GM21717 (cell line): Measurements from ENCODE around the gene DAB1.

Experiments
- ATAC-seq: cut with Tn5 transposase; IDR thresholded peaks from one replicate; pipeline ENCODE4 v1.9.1; 2021; ENCODE audit warnings: mild to moderate bottlenecking, moderate library complexity; ENCODE audit not compliant: unreplicated experiment

The DAB1 gene

DNA sequence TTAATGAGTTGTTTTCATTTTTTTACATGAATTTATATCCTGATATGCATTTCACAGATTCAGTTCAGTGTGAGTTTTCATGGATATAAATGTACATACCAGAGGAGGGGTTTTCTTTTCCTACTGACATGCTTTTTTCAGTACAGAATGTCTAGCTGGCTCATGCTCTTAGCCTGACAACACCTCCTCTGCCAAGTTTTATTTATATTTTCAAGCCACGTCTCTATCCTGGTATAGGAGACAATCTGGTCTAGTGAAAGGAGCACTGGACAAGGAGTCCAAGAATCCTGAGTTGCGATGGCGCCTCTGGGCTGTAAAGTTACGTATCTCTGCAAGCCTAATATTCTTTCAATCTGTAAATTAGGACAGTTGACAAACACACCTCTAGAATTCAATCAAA lies 4.9 kb downstream of the DAB1 start:
- ATAC-seq: no peak

DNA sequence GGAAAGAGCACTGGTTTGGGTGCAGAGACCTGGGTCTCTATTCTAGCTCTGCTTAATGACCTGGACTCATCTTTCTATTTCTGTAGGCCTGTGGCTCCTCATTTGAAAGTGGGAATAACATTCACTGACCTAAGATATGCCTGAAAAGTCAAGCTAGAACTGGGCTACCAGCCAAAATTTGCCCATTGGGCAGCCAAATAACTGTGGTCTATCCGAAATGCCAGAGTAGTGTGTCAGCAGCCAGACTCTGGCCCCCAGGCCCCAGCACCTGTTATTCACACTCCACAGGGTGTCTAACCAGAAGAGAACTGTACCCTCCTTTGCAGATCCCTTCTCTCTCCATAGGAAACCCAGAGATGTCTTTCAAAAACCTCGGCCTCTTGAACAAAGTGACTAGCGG lies 12.6 kb downstream of the DAB1 start:
- no peak for ATAC-seq

DNA sequence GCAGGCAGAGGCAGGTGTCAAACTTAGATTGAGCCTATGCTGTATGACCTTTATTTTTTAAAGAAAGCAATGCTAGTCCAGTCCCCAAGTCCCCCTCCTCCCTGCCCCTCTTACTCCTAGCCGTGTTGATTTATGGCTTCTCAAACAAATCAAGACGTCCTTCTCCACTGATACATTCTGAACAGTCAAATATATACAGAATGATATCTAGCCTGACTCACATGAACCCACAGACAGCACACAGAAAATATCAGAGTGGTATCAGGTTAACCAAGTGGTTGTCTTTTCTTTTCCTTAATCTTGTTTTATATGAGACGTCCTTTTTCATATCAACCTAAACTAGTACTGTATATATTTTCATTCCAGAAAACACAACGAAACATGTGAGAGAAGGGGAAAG lies 13.4 kb downstream of the DAB1 start:
- ATAC-seq: no peak

DNA sequence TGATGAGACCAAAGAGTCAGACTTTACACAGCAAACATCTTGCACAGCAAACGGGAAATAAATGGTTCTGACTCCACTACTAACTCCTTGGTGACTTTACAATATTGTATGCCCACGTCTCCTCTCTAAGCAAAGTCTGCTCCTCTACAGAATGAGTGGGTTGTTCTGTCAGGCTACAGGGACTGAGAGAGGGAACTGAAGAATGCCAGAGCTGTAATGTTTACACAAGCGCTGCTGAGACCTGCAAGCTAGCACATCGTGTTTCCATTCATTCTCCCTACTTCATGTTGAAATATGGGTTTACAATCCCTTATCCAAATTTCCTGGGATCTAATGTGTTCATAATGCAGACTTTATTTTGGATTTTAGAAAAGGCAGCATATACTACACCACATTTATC lies 15.9 kb downstream of the DAB1 start:
- no peak for ATAC-seq

DNA sequence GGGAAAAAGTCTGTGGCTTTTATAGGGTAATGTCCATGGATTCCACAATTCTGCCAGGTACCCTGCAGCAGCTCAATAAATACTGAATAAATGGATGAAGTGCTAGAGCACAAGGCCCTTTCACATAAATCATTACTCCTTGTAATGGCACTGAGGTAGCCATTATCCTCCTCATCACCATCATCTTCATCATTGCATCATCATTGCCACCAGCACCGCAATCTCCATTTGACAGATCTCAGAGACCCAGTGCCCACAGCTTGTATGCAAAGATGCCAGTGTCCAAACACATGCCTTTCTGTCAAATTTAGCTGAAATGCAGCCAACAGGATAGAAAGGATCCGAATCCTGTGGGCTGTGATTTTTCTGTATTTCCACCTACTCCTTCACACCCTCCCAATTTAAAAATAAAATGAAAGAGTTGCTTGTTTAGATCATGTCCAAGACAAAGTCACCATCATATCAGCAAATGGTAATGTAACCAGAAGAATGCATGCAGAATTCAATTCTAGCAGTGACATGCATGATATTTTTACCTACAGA lies 17.4 kb downstream of the DAB1 start:
- ATAC-seq: no peak

DNA sequence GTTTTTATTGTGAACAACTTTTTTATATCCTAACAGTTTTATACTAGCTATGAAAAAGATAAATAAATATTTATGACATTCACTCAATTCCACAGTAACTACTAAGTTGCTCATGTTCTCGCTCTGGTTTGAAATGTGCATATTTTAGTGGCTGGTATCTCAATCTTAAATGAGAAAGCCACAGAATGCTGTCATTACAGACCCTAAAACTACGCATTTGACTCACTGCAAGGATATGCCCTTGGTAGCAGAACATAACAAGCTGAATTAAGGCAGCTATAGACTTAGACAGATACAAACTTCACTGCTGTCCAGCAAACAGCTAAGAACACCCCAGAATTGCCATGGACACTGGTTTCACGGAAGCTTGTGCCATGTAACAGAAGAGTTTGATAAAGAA lies 19.0 kb downstream of the DAB1 start:
- ATAC-seq: no peak

DNA sequence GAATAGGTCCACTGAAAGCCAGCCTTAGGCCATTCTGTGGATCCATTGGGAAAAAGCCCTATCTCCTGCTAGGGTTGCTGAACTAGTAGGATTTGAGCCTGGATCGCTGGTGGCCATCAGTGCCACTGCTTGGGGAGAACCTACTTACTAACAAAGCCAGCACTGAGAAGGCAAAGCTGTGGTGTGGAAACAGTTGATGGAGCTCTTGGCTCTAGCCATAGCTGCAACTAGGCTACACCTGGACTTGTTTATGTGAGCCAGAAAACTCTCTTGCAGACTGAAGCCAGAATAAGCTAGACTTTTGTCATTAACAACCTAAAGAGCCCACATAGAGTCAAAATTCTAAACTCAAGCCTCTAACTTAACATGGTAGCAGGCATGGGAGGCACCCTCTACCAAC lies 20.7 kb downstream of the DAB1 start:
- ATAC-seq: no peak

DNA sequence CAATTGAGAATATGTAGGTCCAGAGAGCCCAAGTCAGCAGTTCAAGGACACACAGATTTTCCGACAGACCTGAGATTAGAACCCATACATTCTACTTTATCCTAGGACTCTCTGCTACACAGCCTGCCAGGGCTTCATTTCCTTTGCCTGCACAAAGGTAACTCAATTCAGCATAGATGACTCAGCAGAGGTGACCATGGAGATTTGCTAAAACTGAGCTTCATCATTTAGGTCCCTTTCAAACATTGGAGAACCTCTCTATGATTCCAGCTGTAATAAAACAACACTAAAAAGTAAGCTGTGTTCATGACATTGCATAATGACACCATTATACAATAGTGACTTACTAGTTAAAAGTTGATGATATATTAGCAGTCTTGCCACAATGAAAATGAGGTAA lies 22.2 kb downstream of the DAB1 start:
- no peak for ATAC-seq

DNA sequence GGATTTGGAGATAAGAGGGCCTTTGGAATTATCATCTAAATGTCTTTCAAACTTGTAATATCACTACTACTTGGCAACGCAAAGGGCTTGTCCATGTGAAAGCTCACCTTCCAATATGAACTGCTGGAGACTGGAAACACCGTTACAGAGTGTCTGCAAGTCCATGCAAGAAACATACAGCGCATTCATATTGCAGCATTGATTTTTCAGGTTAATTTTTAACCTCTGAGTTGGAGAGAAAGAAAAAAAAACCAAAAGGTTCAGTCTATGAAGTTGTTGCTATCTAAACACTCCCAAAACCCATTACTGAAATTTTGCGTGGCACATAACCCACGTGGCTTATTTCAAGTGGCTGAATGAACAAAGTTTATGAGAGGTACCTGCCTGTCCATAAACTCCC lies 23.8 kb downstream of the DAB1 start:
- no peak for ATAC-seq

DNA sequence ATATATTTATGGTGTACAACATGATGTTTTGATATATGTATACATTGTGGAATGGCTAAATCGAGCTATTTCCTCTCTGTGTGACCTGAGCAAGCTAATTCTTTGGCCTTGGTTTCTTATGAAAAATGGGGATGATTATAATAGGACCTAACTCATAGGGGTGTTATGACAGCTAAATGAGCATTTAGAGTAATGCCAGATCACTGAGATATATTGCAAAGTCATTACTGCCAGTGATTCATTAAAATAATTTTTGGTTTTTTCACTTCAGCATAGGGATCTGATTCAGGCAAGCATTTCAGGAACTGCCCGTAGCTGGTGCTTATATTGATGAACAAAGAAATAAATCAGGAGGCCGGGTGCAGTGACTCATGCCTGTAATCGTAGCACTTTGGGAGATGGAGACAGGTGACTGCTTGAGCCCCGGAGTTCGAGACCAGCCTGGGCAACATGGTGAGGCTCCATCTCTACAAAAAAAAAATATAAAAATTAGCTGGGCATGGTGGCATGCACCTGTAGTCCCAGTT lies 30.7 kb downstream of the DAB1 start:
- no peak for ATAC-seq

DNA sequence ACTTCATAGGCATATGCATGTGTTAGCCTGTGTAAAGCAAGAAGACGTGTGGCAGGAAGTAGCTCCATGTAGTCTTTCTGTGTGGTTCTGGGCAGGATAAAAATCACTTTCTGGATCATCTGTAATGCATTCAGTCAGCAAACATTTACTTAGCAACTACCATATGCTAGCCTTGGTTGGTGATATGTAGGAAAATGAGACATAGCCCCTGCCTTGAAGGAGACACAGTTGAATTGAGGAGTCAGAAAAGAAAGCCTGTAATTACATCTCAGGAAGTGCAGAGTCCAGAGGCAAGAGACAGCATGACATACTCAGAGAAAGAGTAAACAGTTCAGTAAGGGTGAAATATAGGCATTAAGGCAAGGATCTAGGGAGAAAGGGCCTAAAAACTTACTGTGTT lies 38.5 kb downstream of the DAB1 start:
- ATAC-seq: no peak

DNA sequence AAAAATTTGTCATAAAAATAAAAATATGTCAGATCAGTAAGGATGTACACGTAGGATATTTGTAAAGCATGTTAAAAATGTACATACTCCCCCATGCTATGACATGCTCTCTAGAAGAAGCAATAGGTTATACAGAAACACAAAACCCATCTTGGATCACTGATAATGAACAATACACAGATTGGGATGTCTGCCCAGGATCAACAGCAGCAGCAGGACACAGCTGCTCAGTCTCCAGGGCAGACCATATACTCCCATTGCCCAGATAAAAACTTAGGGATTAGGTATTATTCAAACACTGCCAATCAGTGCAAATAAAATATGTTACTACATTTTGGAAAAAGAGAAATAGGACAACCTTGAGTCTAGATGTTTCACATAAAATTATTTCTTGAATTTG lies 39.0 kb downstream of the DAB1 start:
- no peak for ATAC-seq

DNA sequence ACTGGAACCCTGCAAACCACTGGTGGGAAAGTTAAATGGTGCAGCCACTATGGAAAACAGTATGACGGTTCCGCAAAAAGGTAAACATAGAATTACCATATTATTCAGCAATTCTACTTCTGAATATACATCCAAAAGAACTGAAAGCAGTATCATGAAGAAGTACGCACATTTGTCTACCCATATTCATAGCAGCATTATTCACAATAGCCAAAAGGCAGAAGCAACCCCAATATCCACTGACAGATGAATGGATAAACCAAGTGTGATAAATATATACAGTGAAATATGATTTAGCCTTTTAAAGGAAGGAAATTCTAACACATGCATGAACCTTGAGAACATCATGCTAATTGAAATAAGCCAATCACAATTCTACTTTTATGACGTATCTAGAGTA lies 39.6 kb downstream of the DAB1 start:
- ATAC-seq: no peak

DNA sequence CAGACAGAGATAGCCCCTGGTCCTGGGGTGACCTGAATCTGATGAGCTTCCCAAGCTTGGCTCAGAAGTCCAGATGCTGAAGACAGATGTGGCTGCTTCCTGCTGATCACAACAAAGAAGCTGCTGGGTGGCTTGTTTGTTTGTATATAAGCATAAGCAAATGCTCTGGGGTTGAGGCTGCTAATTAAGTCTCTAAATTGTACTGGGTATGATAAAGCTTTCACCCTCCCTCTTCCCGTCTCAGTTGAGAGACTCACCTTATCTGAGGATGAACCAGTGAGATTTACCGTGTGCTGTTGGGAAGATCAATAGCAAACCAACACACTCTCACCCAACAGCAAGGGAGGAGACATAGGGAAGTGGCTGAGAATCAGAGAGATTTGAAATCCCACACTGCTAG lies 42.0 kb downstream of the DAB1 start:
- ATAC-seq: no peak

DNA sequence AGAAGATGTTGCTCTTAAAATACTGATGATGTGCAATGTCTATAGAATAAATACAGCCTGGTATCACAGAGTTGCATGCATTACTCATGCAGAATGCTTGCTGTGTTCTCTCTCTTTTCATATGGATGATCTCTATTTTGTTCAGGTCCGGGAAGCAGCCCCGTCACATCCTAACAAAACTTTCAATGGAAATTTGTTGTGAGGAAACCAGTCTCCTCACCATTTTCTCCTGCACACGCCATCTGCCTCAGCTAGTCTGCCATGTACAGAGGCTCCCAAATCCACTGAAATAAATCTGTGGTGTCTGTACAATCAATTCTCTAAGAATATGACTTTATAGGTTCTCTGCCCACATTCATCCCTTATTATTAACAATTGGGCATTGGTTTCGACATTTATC lies 42.4 kb downstream of the DAB1 start:
- no peak for ATAC-seq

DNA sequence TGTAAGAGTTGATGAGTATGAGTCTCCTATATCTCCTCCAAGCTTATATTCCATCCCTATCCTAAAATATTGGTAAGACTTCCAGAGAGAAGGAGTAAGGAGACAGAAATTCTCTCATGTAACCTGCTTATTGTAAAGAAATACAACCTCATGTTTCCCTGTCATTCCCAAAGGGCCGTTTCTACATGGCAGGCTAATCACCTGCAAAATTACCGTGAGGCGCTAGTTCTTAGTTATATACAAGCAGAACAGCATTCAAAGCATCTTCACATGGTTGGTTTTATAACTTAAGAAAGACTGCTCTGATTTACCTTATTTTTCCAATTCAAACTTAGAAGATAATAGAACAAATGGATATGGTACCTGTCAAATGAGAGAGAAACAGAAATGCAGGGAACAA lies 42.9 kb downstream of the DAB1 start:
- no peak for ATAC-seq

DNA sequence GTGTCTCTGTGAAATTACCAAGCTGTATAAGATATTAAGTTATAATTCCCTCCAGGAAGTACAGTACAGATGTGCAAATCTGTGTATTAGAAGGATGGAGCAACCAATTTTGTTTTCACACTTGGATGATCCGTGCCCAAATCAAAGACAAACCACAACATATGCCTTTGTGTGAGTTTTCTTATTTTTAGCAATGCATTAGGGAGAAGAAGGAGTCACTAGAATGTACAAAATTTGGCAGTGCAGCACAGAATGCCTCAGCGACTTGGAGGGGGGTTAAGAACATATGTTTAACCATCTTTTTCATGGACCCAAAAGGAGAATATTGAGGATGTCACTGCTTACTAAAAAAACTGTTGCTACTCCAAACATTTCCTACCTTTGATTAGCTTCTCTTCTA lies 45.3 kb downstream of the DAB1 start:
- ATAC-seq: no peak

DNA sequence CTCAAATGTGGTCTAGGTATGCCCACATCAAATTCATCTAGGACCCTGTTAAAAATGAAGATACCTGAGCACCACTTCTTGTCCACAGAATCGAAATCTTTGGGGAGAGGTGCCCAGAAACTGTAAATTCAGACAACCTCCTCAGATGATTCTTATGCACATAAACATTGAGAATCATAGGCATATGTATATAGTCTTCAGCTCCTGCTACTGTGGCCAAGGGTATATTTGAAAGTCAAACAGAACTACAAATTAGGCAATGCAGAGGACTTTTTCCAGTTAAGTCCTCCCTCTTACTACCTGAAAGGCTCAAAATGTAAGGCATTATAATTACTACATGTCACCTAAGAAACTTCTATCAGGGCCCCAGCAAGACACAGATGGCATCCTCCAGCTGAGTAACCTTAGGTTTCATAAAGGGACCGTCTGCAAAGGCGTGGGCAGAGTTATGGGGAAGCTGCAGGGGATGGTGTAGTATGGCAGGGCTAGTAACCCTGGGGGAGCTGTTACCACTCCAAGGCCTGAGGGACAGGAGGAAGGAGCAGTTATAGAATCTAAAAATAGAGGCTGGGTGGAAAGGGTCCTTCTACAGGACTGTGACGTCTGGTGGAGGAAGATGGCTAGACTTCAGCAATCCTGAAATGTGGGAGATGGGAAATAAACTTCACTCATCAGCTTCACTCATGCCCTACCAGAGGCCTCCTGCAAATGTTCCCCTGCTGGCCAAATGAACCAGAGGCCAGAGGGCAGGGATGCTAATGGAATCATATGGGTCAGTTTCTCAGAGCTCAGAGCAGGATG lies 46.3 kb downstream of the DAB1 start:
- no peak for ATAC-seq

DNA sequence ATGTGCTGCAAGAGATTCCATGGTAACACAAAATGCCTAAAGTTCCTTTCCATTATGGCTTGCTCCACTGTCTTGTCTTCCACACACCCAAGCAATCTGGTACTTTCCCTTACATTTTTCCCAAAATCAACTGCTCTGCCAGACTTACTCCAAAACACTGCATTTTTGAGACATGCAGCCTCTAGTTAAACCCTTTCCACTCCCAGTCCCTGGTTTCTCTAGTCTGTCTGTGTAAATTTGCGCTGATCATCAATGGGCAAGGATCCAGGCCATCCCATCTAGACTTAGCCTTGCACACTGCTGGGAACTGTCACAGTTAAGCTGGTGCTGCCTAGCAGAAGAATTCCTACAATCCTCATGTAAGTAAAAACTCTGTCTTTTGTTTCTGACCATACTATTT lies 47.8 kb downstream of the DAB1 start:
- no peak for ATAC-seq

DNA sequence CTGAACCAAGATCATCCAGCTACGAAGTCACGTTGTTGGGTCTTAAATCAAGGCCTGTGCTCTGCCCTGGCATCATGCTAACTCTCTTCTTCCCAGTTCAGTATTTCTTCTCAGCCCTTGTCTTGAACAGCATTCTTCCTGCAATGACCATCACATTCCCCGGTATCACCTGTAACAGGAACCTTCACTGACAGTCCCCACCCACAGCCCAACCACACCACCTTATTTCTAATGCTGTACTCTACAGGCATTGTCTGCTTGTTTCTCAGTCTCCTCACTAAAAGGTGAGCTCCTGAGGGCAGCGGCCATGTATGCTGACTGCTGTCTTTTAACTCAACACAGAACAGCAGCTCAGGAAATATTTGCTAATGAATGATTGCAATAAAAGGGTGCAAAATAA lies 54.0 kb downstream of the DAB1 start:
- no peak for ATAC-seq

DNA sequence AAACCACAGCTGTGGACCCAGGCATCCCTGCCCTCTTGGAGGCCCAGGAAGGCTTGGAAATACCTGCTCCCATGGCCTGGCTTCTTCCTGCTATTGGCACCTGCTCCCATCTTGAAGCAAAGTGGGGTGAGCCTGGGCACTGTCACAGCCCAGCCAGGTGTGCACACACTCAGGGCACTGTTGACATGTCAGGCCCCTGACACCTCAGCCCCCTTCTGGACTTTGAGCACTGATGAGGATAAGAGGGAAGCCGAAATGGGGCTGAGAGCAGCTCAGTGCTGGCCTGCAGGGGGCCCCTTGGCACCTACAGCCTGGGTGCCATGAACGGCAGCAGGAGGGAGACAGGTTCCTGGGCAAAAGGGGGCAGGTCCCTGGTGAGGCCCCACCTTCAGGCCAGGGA lies 55.9 kb downstream of the DAB1 start:
- ATAC-seq: no peak

DNA sequence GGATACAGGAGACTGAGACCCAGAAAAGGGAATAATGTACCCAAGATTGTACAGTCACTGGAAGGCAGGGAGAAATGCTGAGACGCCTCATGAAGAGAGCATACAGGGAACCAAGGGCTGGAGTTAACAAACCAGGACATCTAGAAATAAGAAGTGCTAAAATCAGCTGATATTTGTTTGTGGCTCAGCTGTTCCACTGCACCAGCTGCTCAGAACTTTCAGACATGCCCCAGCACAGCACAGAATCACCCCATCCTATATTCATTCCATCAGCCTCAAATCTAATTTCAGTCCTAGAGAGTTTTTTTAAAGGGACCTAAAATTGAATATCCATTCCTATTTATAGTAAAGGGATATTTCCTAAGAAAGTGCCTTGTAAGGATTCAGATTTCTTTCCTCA lies 60.2 kb downstream of the DAB1 start:
- ATAC-seq: no peak

DNA sequence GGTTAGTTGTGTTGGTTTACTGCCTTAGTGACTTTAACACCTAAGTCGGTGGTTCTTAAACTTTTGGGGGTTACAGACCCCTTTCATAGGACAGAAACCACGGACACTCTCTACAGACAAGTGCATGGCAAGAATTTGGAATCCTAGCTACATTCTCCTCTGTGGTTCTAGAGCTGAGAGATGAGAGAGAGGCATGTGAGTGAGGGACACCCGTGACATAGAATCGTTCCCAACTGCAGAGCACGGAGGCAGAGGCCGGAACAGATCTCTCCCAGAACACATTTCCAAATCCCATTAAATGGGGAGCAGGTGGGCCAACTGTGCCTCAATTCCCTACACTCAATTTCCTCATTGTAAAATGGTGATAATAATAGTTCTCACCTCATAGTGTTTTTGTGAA lies 60.7 kb downstream of the DAB1 start:
- ATAC-seq: no peak
